Kidney tubule cell (primary cell): ENCODE measurements around the gene RBBP8NL.
A peak's percentile ranks its signal among the peaks of the same experiment; 100 is the strongest.

Experiments used
- DNase-seq: peaks from one replicate; pipeline ENCODE4 v3.0.0-alpha.2; 2018; ENCODE audit warnings: low spot score

Gene RBBP8NL

GRCh38 chr20:62392621-62393334, 34.6 kb downstream of the RBBP8NL start:
- DNase-seq: no peak

GRCh38 chr20:62392077-62392418, 35.3 kb downstream of the RBBP8NL start:
- no peak for DNase-seq

GRCh38 chr20:62391165-62392076, 35.9 kb downstream of the RBBP8NL start:
- DNase-seq: no peak

- no peak for DNase-seq
Measured at GRCh38 chr20:62390317-62391164, 36.8 kb downstream of the RBBP8NL start.

- no peak for DNase-seq
Measured at GRCh38 chr20:62389601-62390087, 37.7 kb downstream of the RBBP8NL start.

GRCh38 chr20:62388839-62389600, 38.3 kb downstream of the RBBP8NL start:
- no peak for DNase-seq

GRCh38 chr20:62387933-62388635, 39.3 kb downstream of the RBBP8NL start:
- no peak for DNase-seq

- DNase-seq: no peak
Measured at GRCh38 chr20:62387219-62387913, 40.0 kb downstream of the RBBP8NL start.

GRCh38 chr20:62386383-62387218, 40.7 kb downstream of the RBBP8NL start, which contains the start of gene RPS21:
Gene RPS21 (plus strand): TSS chr20:62387103. CDS start chr20:62387339, 236 bp downstream.
- DNase-seq: peak; percentile 93

GRCh38 chr20:62382306-62383198, 44.8 kb downstream of the RBBP8NL start:
- DNase-seq: peak; percentile 83

GRCh38 chr20:62381842-62382241, 45.5 kb downstream of the RBBP8NL start:
- DNase-seq: no peak

- peak; percentile 93 for DNase-seq
Measured at GRCh38 chr20:62381202-62381797, 46.0 kb downstream of the RBBP8NL start.

GRCh38 chr20:62378215-62378614, 49.1 kb downstream of the RBBP8NL start:
- peak; percentile 82 for DNase-seq

- no peak for DNase-seq
Measured at GRCh38 chr20:62377615-62378178, 49.6 kb downstream of the RBBP8NL start.

- DNase-seq: no peak
Measured at GRCh38 chr20:62377064-62377461, 50.3 kb downstream of the RBBP8NL start.

- peak; percentile 80 for DNase-seq
Measured at GRCh38 chr20:62376112-62377063, 51.0 kb downstream of the RBBP8NL start.
